GM23338 (cell line): ENCODE results near the gene NUP160. TPM values are rescaled to one million over a fixed set of nuclear protein-coding genes. Genes with fewer than 3 reads are reported as not detected.

Experiments used
- CREB1 ChIP-seq: fragments of 250-450 bp; sonication (Bioruptor Pico); IDR thresholded peaks from 2 replicates; pipeline ENCODE4 v1.5.0; 2020; ENCODE audit warnings: low read depth, mild to moderate bottlenecking, moderate library complexity
- CTCF ChIP-seq, 2 experiments: fragments of 200-600 bp in 1 of 2; sonication (generic) in 1 of 2; conservative IDR thresholded peaks; 2 replicates each; pipeline versions ENCODE4 v1.5.1 to v1.6.1; 2016 to 2017; ENCODE audit warnings: antibody characterized with exemption in 2 of 2, low read depth in 2 of 2, mild to moderate bottlenecking in 2 of 2, moderate library complexity in 1 of 2
- EZH2 ChIP-seq: fragments of 200-600 bp; sonication (generic); IDR thresholded peaks from one replicate; pipeline ENCODE4 v1.8.0; 2017; ENCODE audit warnings: antibody characterized with exemption, mild to moderate bottlenecking, low read depth; ENCODE audit not compliant: unreplicated experiment
- ZNF331 ChIP-seq: fragments of 250-450 bp; sonication (Bioruptor Pico); IDR thresholded peaks from 2 replicates; pipeline ENCODE4 v1.5.0; 2020; ENCODE audit warnings: low read depth, mild to moderate bottlenecking, moderate library complexity
- ZNF462 ChIP-seq: fragments of 250-450 bp; sonication (Bioruptor Pico); IDR thresholded peaks from 2 replicates; pipeline ENCODE4 v1.5.0; 2020; ENCODE audit warnings: mild to moderate bottlenecking, moderate library complexity
- polyA plus RNA-seq: library from polyadenylated mRNA; unstranded; fragments of >200 nt; fragmentation: Nextera tagmentation; extraction: Ambion mirVana; gene quantifications from 2 replicates; pipeline ENCODE4 v1.2.1, GENCODE V29; 2016
- total RNA-seq: library from RNA; depleted of rRNA; stranded (reverse); fragments of >200 nt; shearing (Covaris generic); gene quantifications from 2 replicates; pipeline ENCODE4 v1.2.3, GENCODE V29; 2014
- TF ChIP-seq, protein P1 (sequence below): IDR thresholded peaks from one replicate; pipeline ENCODE4 v1.6.1; 2018; ENCODE audit warnings: antibody characterized with exemption; ENCODE audit not compliant: unreplicated experiment

The NUP160 gene
- total and polyA plus RNA-seq, 2 experiments from 2014 or later, result 41.2 to 101 TPM

- TF ChIP-seq ZNF462 (CRISPR knock-in tag), result no peak
- no peak for TF ChIP-seq EZH2
- TF ChIP-seq, protein P1, sequence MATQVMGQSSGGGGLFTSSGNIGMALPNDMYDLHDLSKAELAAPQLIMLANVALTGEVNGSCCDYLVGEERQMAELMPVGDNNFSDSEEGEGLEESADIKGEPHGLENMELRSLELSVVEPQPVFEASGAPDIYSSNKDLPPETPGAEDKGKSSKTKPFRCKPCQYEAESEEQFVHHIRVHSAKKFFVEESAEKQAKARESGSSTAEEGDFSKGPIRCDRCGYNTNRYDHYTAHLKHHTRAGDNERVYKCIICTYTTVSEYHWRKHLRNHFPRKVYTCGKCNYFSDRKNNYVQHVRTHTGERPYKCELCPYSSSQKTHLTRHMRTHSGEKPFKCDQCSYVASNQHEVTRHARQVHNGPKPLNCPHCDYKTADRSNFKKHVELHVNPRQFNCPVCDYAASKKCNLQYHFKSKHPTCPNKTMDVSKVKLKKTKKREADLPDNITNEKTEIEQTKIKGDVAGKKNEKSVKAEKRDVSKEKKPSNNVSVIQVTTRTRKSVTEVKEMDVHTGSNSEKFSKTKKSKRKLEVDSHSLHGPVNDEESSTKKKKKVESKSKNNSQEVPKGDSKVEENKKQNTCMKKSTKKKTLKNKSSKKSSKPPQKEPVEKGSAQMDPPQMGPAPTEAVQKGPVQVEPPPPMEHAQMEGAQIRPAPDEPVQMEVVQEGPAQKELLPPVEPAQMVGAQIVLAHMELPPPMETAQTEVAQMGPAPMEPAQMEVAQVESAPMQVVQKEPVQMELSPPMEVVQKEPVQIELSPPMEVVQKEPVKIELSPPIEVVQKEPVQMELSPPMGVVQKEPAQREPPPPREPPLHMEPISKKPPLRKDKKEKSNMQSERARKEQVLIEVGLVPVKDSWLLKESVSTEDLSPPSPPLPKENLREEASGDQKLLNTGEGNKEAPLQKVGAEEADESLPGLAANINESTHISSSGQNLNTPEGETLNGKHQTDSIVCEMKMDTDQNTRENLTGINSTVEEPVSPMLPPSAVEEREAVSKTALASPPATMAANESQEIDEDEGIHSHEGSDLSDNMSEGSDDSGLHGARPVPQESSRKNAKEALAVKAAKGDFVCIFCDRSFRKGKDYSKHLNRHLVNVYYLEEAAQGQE, result no peak
- TF ChIP-seq CTCF (conservative IDR thresholded peaks at IDR 0.05; ENCODE audit: low read depth in 2 of 2), result no peak
- TF ChIP-seq CREB1 (CRISPR knock-in tag), result no peak
- TF ChIP-seq ZNF331 (CRISPR knock-in tag), result no peak
Measured at GRCh38 chr11:47869544-47870393, 21.6 kb upstream of the NUP160 start (continued).
